Endothelial cell of umbilical vein (primary cell): Measurements from ENCODE around the gene FCSK. TPM values are rescaled to one million over a fixed set of nuclear protein-coding genes. Genes with fewer than 3 reads are reported as not detected.

Experiments used
- BruUV-seq: library from RNA; stranded (reverse); fragments of 400-500 nt; replicated peaks from 2 replicates; lab custom pipeline; 2021; lab: Mats Ljungman, UMichigan
- CTCF ChIA-PET: fragments of 300-600, 350-600 bp; sonication (Branson Sonifier 250); formaldehyde crosslinking; loops from one replicate; lab custom pipeline; 2021; ENCODE audit warnings: antibody characterized with exemption, inconsistent platforms; lab: Charles Lee
- POLR2A ChIA-PET: fragments of 300-600, 350-600 bp; sonication (Branson Sonifier 250); formaldehyde crosslinking; loops from one replicate; lab custom pipeline; 2021; ENCODE audit warnings: antibody characterized with exemption, inconsistent platforms; lab: Charles Lee
- DNase-seq: peaks from one replicate; pipeline ENCODE4 v3.0.0-alpha.2; 2011; ENCODE audit warnings: low read depth, low spot score
- FAIRE-seq: peaks from 2 replicates; lab custom pipeline; 2011; peaks lifted over from hg19 to GRCh38; lab: Jason Lieb, UNC
- H2AFZ ChIP-seq: 2 replicates; pipeline ENCODE4 v1.6.0; 2012; ENCODE audit warnings: low read depth, low read length, control low read depth, inconsistent platforms
- H3K27ac ChIP-seq: 2 replicates; pipeline ENCODE4 v1.5.1; 2011; ENCODE audit warnings: low read depth, mild to moderate bottlenecking, control low read depth, low read length, moderate library complexity; ENCODE audit not compliant: insufficient read depth
- H3K27me3 ChIP-seq, 2 experiments: 2 replicates each; pipeline versions ENCODE4 v1.6.0 to v1.6.1; 2011; ENCODE audit warnings: low read length in 2 of 2, mixed read lengths in 1 of 2; ENCODE audit not compliant: control insufficient read depth in 2 of 2, insufficient read depth in 2 of 2
- H3K36me3 ChIP-seq, 2 experiments: 2 replicates in 1 of 2; 3 replicates in 1 of 2; pipeline ENCODE4 v1.5.1; 2011; ENCODE audit warnings: low read length in 2 of 2, mild to moderate bottlenecking in 1 of 2, moderate library complexity in 1 of 2; ENCODE audit not compliant: control insufficient read depth in 2 of 2, insufficient read depth in 2 of 2; ENCODE audit errors: extremely low read depth in 1 of 2
- H3K4me1 ChIP-seq: 3 replicates; pipeline ENCODE4 v1.5.1; 2011; ENCODE audit warnings: mild to moderate bottlenecking, low read length; ENCODE audit not compliant: control insufficient read depth, insufficient read depth; ENCODE audit errors: extremely low read depth
- H3K4me2 ChIP-seq: 2 replicates; pipeline ENCODE4 v1.6.1; 2011; ENCODE audit warnings: low read length, control low read depth, mixed read lengths; ENCODE audit not compliant: insufficient read depth
- H3K4me3 ChIP-seq, 3 experiments: fragments of 200-600 bp in 1 of 3; sonication (generic), shearing (Covaris generic) in 1 of 3; replicated peaks in 1 of 3; 2 replicates each; pipeline ENCODE4 v1.5.1; 2011 to 2016; ENCODE audit warnings: control low read depth in 3 of 3, low read length in 3 of 3, mild to moderate bottlenecking in 2 of 3, inconsistent platforms in 1 of 3, low read depth in 1 of 3, moderate library complexity in 1 of 3; ENCODE audit not compliant: insufficient read depth in 1 of 3
- H3K79me2 ChIP-seq: 2 replicates; pipeline ENCODE4 v1.6.0; 2012; ENCODE audit warnings: low read length, inconsistent platforms; ENCODE audit not compliant: control insufficient read depth, insufficient read depth
- H3K9ac ChIP-seq: replicated peaks from 2 replicates; pipeline ENCODE3; 2011; ENCODE audit warnings: low read length, control low read depth; ENCODE audit not compliant: insufficient read depth; ENCODE audit errors: extremely low read depth
- H3K9me1 ChIP-seq: replicated peaks from 3 replicates; pipeline ENCODE4 v1.6.0; 2011; ENCODE audit warnings: mild to moderate bottlenecking, low read length; ENCODE audit not compliant: control insufficient read depth, insufficient read depth; ENCODE audit errors: extremely low read depth
- H3K9me3 ChIP-seq: replicated peaks from 2 replicates; pipeline ENCODE4 v1.5.1; 2012; ENCODE audit warnings: low read length, inconsistent platforms; ENCODE audit not compliant: control insufficient read depth, insufficient read depth
- H4K20me1 ChIP-seq: replicated peaks from 2 replicates; pipeline ENCODE3; 2011; ENCODE audit warnings: mild to moderate bottlenecking, low read length; ENCODE audit not compliant: control insufficient read depth, insufficient read depth; ENCODE audit errors: extremely low read depth
- CTCF ChIP-seq, 2 donors: IDR thresholded peaks; 1 replicate in 1 of 2; 2 replicates in 1 of 2; pipeline ENCODE4 v1.5.1; 2011; ENCODE audit warnings: low read length in 2 of 2, mild to moderate bottlenecking in 2 of 2, moderate library complexity in 2 of 2, control low read depth in 1 of 2, inconsistent platforms in 1 of 2, low read depth in 1 of 2; ENCODE audit not compliant: insufficient read depth in 1 of 2; ENCODE audit errors: extremely low read depth in 1 of 2
- EZH2 ChIP-seq: IDR thresholded peaks from 2 replicates; pipeline ENCODE4 v1.6.1; 2012; ENCODE audit warnings: borderline replicate concordance, low read depth, mild to moderate bottlenecking, moderate library complexity, low read length, inconsistent platforms; ENCODE audit not compliant: severe bottlenecking
- FOS ChIP-seq: IDR thresholded peaks from 2 replicates; pipeline ENCODE4 v1.6.1; 2011; ENCODE audit warnings: mild to moderate bottlenecking, low read length, moderate library complexity, borderline replicate concordance; ENCODE audit not compliant: insufficient read depth
- GATA2 ChIP-seq: IDR thresholded peaks from 2 replicates; pipeline ENCODE4 v1.7.0; 2011; ENCODE audit warnings: low read depth, mild to moderate bottlenecking, moderate library complexity, mixed read lengths, low read length; ENCODE audit not compliant: insufficient read length, insufficient read depth
- JUN ChIP-seq: IDR thresholded peaks from 2 replicates; pipeline ENCODE4 v1.6.1; 2011; ENCODE audit warnings: borderline replicate concordance, low read depth; ENCODE audit not compliant: insufficient read length, insufficient read depth
- MAX ChIP-seq: IDR thresholded peaks from 2 replicates; pipeline ENCODE4 v1.6.1; 2011; ENCODE audit not compliant: insufficient read depth, insufficient read length
- MYC ChIP-seq: IDR thresholded peaks from one replicate; pipeline ENCODE4 v1.6.1; 2011; ENCODE audit warnings: mild to moderate bottlenecking, low read depth, low read length
- POLR2A ChIP-seq: IDR thresholded peaks from 2 replicates; pipeline ENCODE4 v1.6.1; 2012; ENCODE audit warnings: low read depth, mild to moderate bottlenecking, control low read depth, low read length
- POLR2AphosphoS5 ChIP-seq: IDR thresholded peaks from 2 replicates; pipeline ENCODE4 v1.6.1; 2012; ENCODE audit warnings: low read depth, mild to moderate bottlenecking, control low read depth, low read length, moderate library complexity; ENCODE audit not compliant: insufficient read depth
- dilution Hi-C: fragments of 300-500 bp; cut with MboI; formaldehyde crosslinking; loops from one replicate; pipeline ENCODE4 v1.15.0; 2019; ENCODE audit warnings: low sequenced_read_pairs; ENCODE audit not compliant: extremely low pct_ligation_motif_present
- intact Hi-C: fragments of 100-400 bp; cut with micrococcal nuclease; formaldehyde crosslinking; loops from one replicate; pipeline ENCODE4 v1.10.0; 2022
- polyA plus RNA-seq, 4 experiments: library from polyadenylated mRNA; depleted of rRNA in 3 of 4; stranded (reverse) in 3 of 4; unstranded in 1 of 4; fragments of >200 nt; gene quantifications; 2 replicates each; pipeline versions ENCODE4 v1.2.1 to v1.2.3, GENCODE V29; 2011 to 2012; ENCODE audit warnings: missing spikeins in 1 of 4
- total RNA-seq: library from RNA; stranded (reverse); gene quantifications from 2 replicates; pipeline ENCODE4 v1.2.3, GENCODE V29; 2021

The FCSK gene
- total and polyA plus RNA-seq, 2 donors (not counting 3 experiments of a cell fraction or from before 2014, with no cell fraction given), result 12.4 to 18.0 TPM

GRCh38 chr16:70421014-70421413 is 33.4 kb upstream of the FCSK start:
- no peak overlapping the region for H3K27ac ChIP-seq
- no peaks in the 10 kb centered on the region for H3K9me1 ChIP-seq
- no peaks in the 10 kb centered on the region for H4K20me1 ChIP-seq
- peaks cover 20% of the 10 kb centered on the region for H3K4me1 ChIP-seq
- dilution Hi-C loops, result no loop called here
- H3K79me2 ChIP-seq, result peaks cover 47% of the 10 kb centered on the region
- intact Hi-C loops, result no loop called here
- no TSS peak for BruUV-seq
- peaks cover 0 to 11% of the 10 kb centered on the region in 2 experiments for H3K36me3 ChIP-seq
- CTCF ChIA-PET, result interaction anchor here (0.6 kb wide), 1 partner anchor 158 kb away, joined by 3 read pairs; no protein-coding TSS in a partner anchor
- H3K9me3 ChIP-seq, result no peaks in the 10 kb centered on the region
- POLR2A ChIA-PET, result no interaction called here
- no peak overlapping the region for H3K9ac ChIP-seq
- no peak overlapping the region for H3K4me2 ChIP-seq
- DNase-seq (no peak), FAIRE-seq (no peak)
- no peak overlapping the region for H3K4me3 ChIP-seq
- H3K27me3 ChIP-seq, result no peaks in the 10 kb centered on the region
- no peak for TF ChIP-seq EZH2
- TF ChIP-seq CTCF (IDR thresholded peaks at IDR 0.05; ENCODE audit: extremely low read depth in 1 of 2, insufficient read depth in 1 of 2, low read depth in 1 of 2, low read length in 2 of 2), result no peak
- TF ChIP-seq JUN, result no peak
- TF ChIP-seq MAX, result no peak
- no peak for TF ChIP-seq FOS
- no peak for TF ChIP-seq GATA2
- TF ChIP-seq POLR2A, result no peak
- no peak for TF ChIP-seq MYC
- no peak for TF ChIP-seq POLR2AphosphoS5
- no peak overlapping the region for H2AFZ ChIP-seq
